HepG2 (cell line): ENCODE data around the gene MYO10. TPM values are rescaled to one million over a fixed set of nuclear protein-coding genes. Genes with fewer than 3 reads are reported as not detected.

Experiments
- ATAC-seq: fragments of 200-7000 bp; cut with Tn5 transposase; 3 replicates; pipeline ENCODE4 v1.9.1; 2020; ENCODE audit warnings: mild to moderate bottlenecking, moderate library complexity
- BruUV-seq: library from RNA; stranded (reverse); fragments of 400-500 nt; replicated peaks from 2 replicates; lab custom pipeline; 2021; lab: Mats Ljungman, UMichigan
- CTCF ChIA-PET: fragments of 300-600 bp; formaldehyde crosslinking; extraction: SDS; loops from one replicate; lab custom pipeline; 2021; ENCODE audit warnings: low total read pairs, inconsistent platforms, low intra/inter-chr PET ratio; lab: Yijun Ruan, JAX
- POLR2A ChIA-PET: fragments of 350-600 bp; sonication (Branson Sonifier 250); formaldehyde crosslinking; loops from one replicate; lab custom pipeline; 2020; ENCODE audit warnings: antibody characterized with exemption, inconsistent platforms; lab: Yijun Ruan, JAX
- DNase-seq: peaks from one replicate; pipeline ENCODE4 v3.0.0-alpha.2; 2015; ENCODE audit warnings: low spot score
- FAIRE-seq: peaks from 3 replicates; lab custom pipeline; 2011; peaks lifted over from hg19 to GRCh38; lab: Jason Lieb, UNC
- H2AFZ ChIP-seq: one replicate; pipeline ENCODE4 v1.6.1; 2011; ENCODE audit warnings: low read length, inconsistent platforms
- H3K27ac ChIP-seq: fragments of 300-600 bp; 3 replicates; pipeline ENCODE4 v1.8.0; 2011; ENCODE audit warnings: mixed run types, mild to moderate bottlenecking, mixed read lengths, low read length, inconsistent platforms; ENCODE audit not compliant: insufficient read depth; ENCODE audit errors: extremely low read length
- H3K27me3 ChIP-seq, 2 experiments: fragments of 200-600 bp in 1 of 2; 2 replicates in 1 of 2; 3 replicates in 1 of 2; pipeline versions ENCODE4 v1.6.0 to v1.8.0; 2011; ENCODE audit warnings: low read length in 2 of 2, mild to moderate bottlenecking in 2 of 2, moderate library complexity in 2 of 2, inconsistent platforms in 1 of 2; ENCODE audit not compliant: insufficient read depth in 2 of 2, control insufficient read depth in 1 of 2
- H3K36me3 ChIP-seq, 2 experiments: fragments of 200-600 bp in 1 of 2; replicated peaks in 1 of 2; 2 replicates in 1 of 2; 3 replicates in 1 of 2; pipeline versions ENCODE4 v1.5.1 to v1.8.0; 2011; ENCODE audit warnings: low read length in 2 of 2, inconsistent platforms in 1 of 2; ENCODE audit not compliant: insufficient read depth in 2 of 2, control insufficient read depth in 1 of 2
- H3K4me1 ChIP-seq: 2 replicates; pipeline ENCODE4 v1.5.1; 2012; ENCODE audit warnings: low read length, inconsistent platforms; ENCODE audit not compliant: insufficient read depth
- H3K4me2 ChIP-seq: 2 replicates; pipeline ENCODE4 v1.6.0; 2011; ENCODE audit warnings: low read depth, low read length, inconsistent platforms
- H3K4me3 ChIP-seq, 3 experiments: fragments of 200-600 bp in 1 of 3; sonication (generic), shearing (Covaris generic) in 1 of 3; replicated peaks in 1 of 3; 2 replicates each; pipeline ENCODE4 v1.5.1; 2011 to 2016; ENCODE audit warnings: low read length in 3 of 3, inconsistent platforms in 2 of 3, low read depth in 2 of 3, mild to moderate bottlenecking in 2 of 3, control low read depth in 1 of 3, mixed read lengths in 1 of 3; ENCODE audit not compliant: insufficient read depth in 1 of 3
- H3K79me2 ChIP-seq: one replicate; pipeline ENCODE4 v1.6.1; 2011; ENCODE audit warnings: low read length, inconsistent platforms; ENCODE audit not compliant: insufficient read depth
- H3K9ac ChIP-seq: 2 replicates; pipeline ENCODE4 v1.6.0; 2011; ENCODE audit warnings: mild to moderate bottlenecking, low read depth, low read length, inconsistent platforms; ENCODE audit not compliant: insufficient read depth
- H3K9me3 ChIP-seq: 2 replicates; pipeline ENCODE4 v1.5.1; 2012; ENCODE audit warnings: mild to moderate bottlenecking, low read length
- H4K20me1 ChIP-seq: 2 replicates; pipeline ENCODE4 v1.6.0; 2011; ENCODE audit warnings: inconsistent platforms, mild to moderate bottlenecking, low read length, moderate library complexity; ENCODE audit not compliant: insufficient read depth
- ATAD3A ChIP-seq: sonication (generic); formaldehyde crosslinking; IDR thresholded peaks from 2 replicates; pipeline ENCODE4 v1.4.0; 2020; ENCODE audit warnings: missing genetic modification reagents
- ATF3 ChIP-seq: sonication (generic); formaldehyde crosslinking; IDR thresholded peaks from 2 replicates; pipeline ENCODE4 v1.4.0; 2020; ENCODE audit warnings: missing genetic modification reagents
- ETV6 ChIP-seq: sonication (generic); formaldehyde crosslinking; conservative IDR thresholded peaks from 2 replicates; pipeline ENCODE4 v1.4.0; 2020; ENCODE audit warnings: missing genetic modification reagents
- FOXC1 ChIP-seq: sonication (generic); formaldehyde crosslinking; IDR thresholded peaks from 2 replicates; pipeline ENCODE4 v1.8.0; 2022; ENCODE audit warnings: mild to moderate bottlenecking, missing genetic modification reagents, borderline replicate concordance
- FOXK2 ChIP-seq: fragments of 450-650 bp; IDR thresholded peaks from 2 replicates; pipeline ENCODE4 v1.6.1; 2016
- HNF1B ChIP-seq: sonication (generic); formaldehyde crosslinking; IDR thresholded peaks from 2 replicates; pipeline ENCODE4 v1.5.1; 2020; ENCODE audit warnings: mild to moderate bottlenecking, moderate library complexity, missing genetic modification reagents
- IKZF4 ChIP-seq: sonication (generic); formaldehyde crosslinking; IDR thresholded peaks from 2 replicates; pipeline ENCODE4 v1.5.1; 2020; ENCODE audit warnings: borderline replicate concordance, mild to moderate bottlenecking, low read depth, missing genetic modification reagents; ENCODE audit errors: not compliant biosample characterization
- MTA1 ChIP-seq: sonication (generic); formaldehyde crosslinking; IDR thresholded peaks from 2 replicates; pipeline ENCODE4 v1.4.0; 2020; ENCODE audit warnings: missing genetic modification reagents, mild to moderate bottlenecking, borderline replicate concordance
- NCOA5 ChIP-seq: sonication (generic); formaldehyde crosslinking; IDR thresholded peaks from 2 replicates; pipeline ENCODE4 v1.4.0; 2020; ENCODE audit warnings: missing genetic modification reagents
- NFIC ChIP-seq: IDR thresholded peaks from 2 replicates; pipeline ENCODE4 v1.6.1; 2012; ENCODE audit warnings: mild to moderate bottlenecking, low read length, inconsistent platforms
- STAG1 ChIP-seq: sonication (generic); formaldehyde crosslinking; IDR thresholded peaks from 2 replicates; pipeline ENCODE4 v1.4.0; 2020; ENCODE audit warnings: missing genetic modification reagents
- TBX2 ChIP-seq: sonication (generic); formaldehyde crosslinking; IDR thresholded peaks from 2 replicates; pipeline ENCODE4 v1.5.0; 2020; ENCODE audit warnings: missing genetic modification reagents, mild to moderate bottlenecking, borderline replicate concordance
- ZMYM3 ChIP-seq: sonication (generic); formaldehyde crosslinking; IDR thresholded peaks from 2 replicates; pipeline ENCODE4 v1.5.1; 2020; ENCODE audit warnings: mild to moderate bottlenecking, missing genetic modification reagents
- ZNF251 ChIP-seq: sonication (generic); formaldehyde crosslinking; IDR thresholded peaks from 2 replicates; pipeline ENCODE4 v1.9.0; 2021; ENCODE audit warnings: mild to moderate bottlenecking, missing genetic modification reagents
- ZNF383 ChIP-seq: sonication (generic); formaldehyde crosslinking; IDR thresholded peaks from 2 replicates; pipeline ENCODE4 v1.4.0; 2020; ENCODE audit warnings: missing genetic modification reagents, mild to moderate bottlenecking, borderline replicate concordance
- ZNF430 ChIP-seq: sonication (generic); formaldehyde crosslinking; IDR thresholded peaks from 2 replicates; pipeline ENCODE4 v1.9.0; 2021; ENCODE audit warnings: mild to moderate bottlenecking, missing genetic modification reagents
- ZNF646 ChIP-seq: sonication (generic); formaldehyde crosslinking; IDR thresholded peaks from 2 replicates; pipeline ENCODE4 v1.9.0; 2021; ENCODE audit warnings: mild to moderate bottlenecking, missing genetic modification reagents
- WGBS: methylation state at CpG from one replicate; pipeline ENCODE4 v1.1.6; 2017; ENCODE audit warnings: low lambda C conversion rate; 5-methylcytosine and 5-hydroxymethylcytosine counted together
- in situ Hi-C: cut with HindIII; loops from 2 replicates; pipeline ENCODE4 v1.10.0; 2017; ENCODE audit warnings: low pct_unique_long_range_greater_than_20kb; ENCODE audit not compliant: extremely low pct_ligation_motif_present
- intact Hi-C: fragments of 100-400 bp; cut with micrococcal nuclease; formaldehyde crosslinking; loops from one replicate; pipeline ENCODE4 v1.10.0; 2022; ENCODE audit not compliant: unreplicated experiment
- polyA plus RNA-seq, 8 experiments: library from polyadenylated mRNA; depleted of rRNA in 3 of 8; stranded (reverse) in 7 of 8; unstranded in 1 of 8; fragments of >200 nt; fragmentation: Illumina TruSeq in 4 of 8; extraction: Trizol in 4 of 8; gene quantifications; 2 replicates each; pipeline versions ENCODE4 v1.2.1 to v1.2.3, GENCODE V29; 2011 to 2016; ENCODE audit warnings: low read depth in 4 of 8, missing spikeins in 1 of 8, mixed read lengths in 1 of 8; ENCODE audit not compliant: insufficient read depth in 1 of 8
- total RNA-seq, 5 experiments: library from RNA; depleted of rRNA; stranded (reverse); fragments of >200 nt; fragmentation: Illumina TruSeq; extraction: Trizol; gene quantifications; 2 replicates each; pipeline ENCODE4 v1.2.3, GENCODE V29; 2016; ENCODE audit warnings: low read depth in 1 of 5

The MYO10 gene
- total and polyA plus RNA-seq, 2 of the 13 experiments (the other 11 are each of a cell fraction or from before 2014, with no cell fraction given) = 4.5 to 14.0 TPM

- Histone ChIP-seq H3K27ac (no peak overlapping the region), H3K9me3 (no peaks in the 10 kb centered on the region), H2AFZ (no peak overlapping the region), H4K20me1 (no peaks in the 10 kb centered on the region), H3K79me2 (no peaks in the 10 kb centered on the region), H3K4me3 (no peak overlapping the region), H3K36me3 (peaks cover 24 to 69% of the 10 kb centered on the region in 2 experiments; a peak in 4 of 5 replicates), H3K4me1 (no peaks in the 10 kb centered on the region), H3K27me3 (no peaks in the 10 kb centered on the region)
- DNase-seq = no peak
- POLR2A ChIA-PET = no interaction called here
- CTCF ChIA-PET = no interaction called here
- in situ Hi-C loops = loop anchor here (10.0 kb wide), 1 partner anchor 183 kb away; no protein-coding TSS in a partner anchor
- intact Hi-C loops = no loop called here
- 93% methylated on average over 11 of the region's 11 CpGs for WGBS
- TF ChIP-seq HNF1B (CRISPR knock-in tag) (no peak), ZNF646 (CRISPR knock-in tag) (no peak), FOXK2 (no peak), ETV6 (no peak), ZNF251 (CRISPR knock-in tag) (no peak), ZNF430 (CRISPR knock-in tag) (no peak), ATAD3A (CRISPR knock-in tag) (no peak), FOXC1 (no peak), TBX2 (no peak), MTA1 (CRISPR knock-in tag) (no peak), IKZF4 (CRISPR knock-in tag) (no peak), ZNF383 (CRISPR knock-in tag) (no peak), STAG1 (no peak), ATF3 (CRISPR knock-in tag) (no peak), NFIC (no peak), ZMYM3 (CRISPR knock-in tag) (no peak), NCOA5 (CRISPR knock-in tag) (no peak)
- TF ChIP-seq, all 625 proteins: peak for 0
- Histone ChIP-seq H3K9ac (no peak overlapping the region), H3K4me2 (no peak overlapping the region)
- ATAC-seq = no peak
- BruUV-seq = no TSS peak
- FAIRE-seq = no peak
These were observed 267.9 kb downstream of the MYO10 start for GRCh38 chr5:16668194-16668593.
